Measurements from ENCODE around the gene NFATC3. TPM values are rescaled to one million over a fixed set of nuclear protein-coding genes. Genes with fewer than 3 reads are reported as not detected.

NFATC3 gene
- total and polyA plus RNA-seq, 2 donors (not counting 1 experiment from before 2014, with no cell fraction given), result 33.4 to 115 TPM

- peaks cover 63% of the 10 kb centered on the region for H3K4me1 Mint-ChIP-seq
- no peak for DNase-seq
- Histone ChIP-seq H3K9me3 (ENCODE audit: control extremely low read depth in 1 of 3, control insufficient read depth in 2 of 3, insufficient read depth in 1 of 3, low read length in 2 of 3) (no peaks in the 10 kb centered on the region), H4K20me1 (ENCODE audit: control insufficient read depth, insufficient read depth, low read length, poor library complexity, severe bottlenecking) (peaks cover 35% of the 10 kb centered on the region), H3K79me2 (ENCODE audit: control insufficient read depth, insufficient read depth, low read length) (peaks cover 87% of the 10 kb centered on the region), H3K9ac (ENCODE audit: low read length) (no peak overlapping the region), H3K36me3 (replicated peaks in 1 of 2; ENCODE audit: control extremely low read depth in 1 of 2, control insufficient read depth in 1 of 2, extremely low read depth in 1 of 2, insufficient read depth in 2 of 2, low read length in 1 of 2) (peaks cover 9 to 40% of the 10 kb centered on the region in 2 experiments), H3K4me2 (replicated peaks; ENCODE audit: low read depth, low read length, poor library complexity, severe bottlenecking) (peak overlapping the region; percentile 42), H3K4me3 (ENCODE audit: control extremely low read depth in 1 of 5, extremely low read depth in 1 of 5, insufficient read depth in 1 of 5, low read depth in 2 of 5, low read length in 4 of 5) (no peak overlapping the region), H3K27ac (ENCODE audit: low read length in 2 of 2) (peak overlapping the region in 1 of 2 donors; percentile 67), H3K4me1 (ENCODE audit: control insufficient read depth in 2 of 2, insufficient read depth in 2 of 2, low read length in 2 of 2) (peaks cover 47 to 54% of the 10 kb centered on the region in 2 donors), H2AFZ (ENCODE audit: insufficient read depth, low read depth, low read length, poor library complexity, severe bottlenecking) (no peak overlapping the region), H3K27me3 (replicated peaks in 1 of 4; ENCODE audit: control extremely low read depth in 1 of 4, control insufficient read depth in 3 of 4, insufficient read depth in 4 of 4, low read length in 3 of 4) (no peaks in the 10 kb centered on the region)
- no peaks in the 10 kb centered on the region for H3K9me3 Mint-ChIP-seq (ENCODE audit: insufficient read depth)
- ChIA-PET CTCF (interaction anchor here (1.0 to 3.7 kb wide), 5 partner anchors 8 to 53 kb away, joined by 3 to 20 read pairs (median 6); partner anchors contain the start of genes PRMT7, SLC7A6 and SLC7A6OS), POLR2A (interaction anchor here (1.8 kb wide), 1 partner anchor 12 kb away, joined by 6 read pairs; no protein-coding TSS in a partner anchor)
- peak overlapping the region; percentile 54 for H3K4me3 Mint-ChIP-seq
- ATAC-seq (ENCODE audit: low read depth), result no peak
- intact Hi-C loops (cut with micrococcal nuclease), result loop anchor here (1.0 kb wide), 1 partner anchor 8 kb away; no protein-coding TSS in a partner anchor
- TF ChIP-seq CTCF (IDR thresholded peaks at IDR 0.05) (no peak), EZH2 (IDR thresholded peaks at IDR 0.05; ENCODE audit: borderline replicate concordance, insufficient read depth, low read depth, low read length, poor library complexity, severe bottlenecking) (no peak)
- 95% methylated on average over 4 of the region's 5 CpGs for whole genome bisulfite sequencing (ENCODE audit: insufficient coverage)
- peak overlapping the region; percentile 82 for H3K27ac Mint-ChIP-seq
- H3K27me3 Mint-ChIP-seq, result no peaks in the 10 kb centered on the region
Observed at GRCh38 chr16:68273459-68273858, 188.3 kb downstream of the NFATC3 start.

- Mint-ChIP-seq H3K4me3 (peak overlapping the region; percentile 24), H3K27ac (peak overlapping the region; percentile 71), H3K4me1 (peaks cover 62% of the 10 kb centered on the region), H3K9me3 (ENCODE audit: insufficient read depth) (no peaks in the 10 kb centered on the region), H3K27me3 (no peaks in the 10 kb centered on the region)
- Histone ChIP-seq H3K36me3 (replicated peaks in 1 of 2; ENCODE audit: control extremely low read depth in 1 of 2, control insufficient read depth in 1 of 2, extremely low read depth in 1 of 2, insufficient read depth in 2 of 2, low read length in 1 of 2) (peaks cover 9 to 40% of the 10 kb centered on the region in 2 experiments), H3K4me2 (replicated peaks; ENCODE audit: low read depth, low read length, poor library complexity, severe bottlenecking) (no peak overlapping the region), H4K20me1 (ENCODE audit: control insufficient read depth, insufficient read depth, low read length, poor library complexity, severe bottlenecking) (peaks cover 35% of the 10 kb centered on the region), H3K4me1 (ENCODE audit: control insufficient read depth in 2 of 2, insufficient read depth in 2 of 2, low read length in 2 of 2) (peaks cover 47 to 54% of the 10 kb centered on the region in 2 donors), H2AFZ (ENCODE audit: insufficient read depth, low read depth, low read length, poor library complexity, severe bottlenecking) (no peak overlapping the region), H3K27ac (ENCODE audit: low read length in 2 of 2) (no peak overlapping the region), H3K79me2 (ENCODE audit: control insufficient read depth, insufficient read depth, low read length) (peaks cover 86% of the 10 kb centered on the region), H3K27me3 (replicated peaks in 1 of 4; ENCODE audit: control extremely low read depth in 1 of 4, control insufficient read depth in 3 of 4, insufficient read depth in 4 of 4, low read length in 3 of 4) (no peaks in the 10 kb centered on the region), H3K4me3 (ENCODE audit: control extremely low read depth in 1 of 5, extremely low read depth in 1 of 5, insufficient read depth in 1 of 5, low read depth in 2 of 5, low read length in 4 of 5) (no peak overlapping the region), H3K9me3 (ENCODE audit: control extremely low read depth in 1 of 3, control insufficient read depth in 2 of 3, insufficient read depth in 1 of 3, low read length in 2 of 3) (no peaks in the 10 kb centered on the region), H3K9ac (ENCODE audit: low read length) (no peak overlapping the region)
- ChIA-PET CTCF (interaction anchor here (1.0 to 3.7 kb wide), 8 partner anchors 8 to 55 kb away, joined by 5 to 20 read pairs (median 6); partner anchors contain the start of genes PRMT7, SLC7A6 and SLC7A6OS), POLR2A (no interaction called here)
- ATAC-seq (ENCODE audit: low read depth) (no peak), DNase-seq (no peak)
- intact Hi-C loops (cut with micrococcal nuclease), result loop anchor here (1.0 kb wide), 1 partner anchor 9 kb away; no protein-coding TSS in a partner anchor
- TF ChIP-seq CTCF (IDR thresholded peaks at IDR 0.05) (no peak), EZH2 (IDR thresholded peaks at IDR 0.05; ENCODE audit: borderline replicate concordance, insufficient read depth, low read depth, low read length, poor library complexity, severe bottlenecking) (no peak)
- WGBS (ENCODE audit: insufficient coverage), result no CpG with 5 or more reads among the region's 8 CpGs
Observed at GRCh38 chr16:68273896-68274295, 188.7 kb downstream of the NFATC3 start.

Data from B cell (primary cell).